K562 (cell line): ENCODE data around the gene ADGRG4. TPM values are rescaled to one million over a fixed set of nuclear protein-coding genes. Genes with fewer than 3 reads are reported as not detected.

Experiments used
- EGR1 ChIP-seq: fragments of 450-650 bp; conservative IDR thresholded peaks from 2 replicates; pipeline ENCODE4 v1.6.1; 2017; ENCODE audit warnings: mild to moderate bottlenecking
- FOXJ2 ChIP-seq: fragments of 200-800 bp; sonication (Bioruptor generic); IDR thresholded peaks from 2 replicates; pipeline ENCODE4 v1.6.1; 2016; ENCODE audit warnings: missing genetic modification characterization, missing compliant biosample characterization
- MEIS2 ChIP-seq: fragments of 450-650 bp; IDR thresholded peaks from 2 replicates; pipeline ENCODE4 v1.6.1; 2014; ENCODE audit warnings: mild to moderate bottlenecking; ENCODE audit not compliant: partially characterized antibody
- MGA ChIP-seq: fragments of 450-650 bp; IDR thresholded peaks from 2 replicates; pipeline ENCODE4 v1.6.1; 2016; ENCODE audit warnings: mild to moderate bottlenecking, moderate library complexity
- PYGO2 ChIP-seq: fragments of 450-650 bp; IDR thresholded peaks from 2 replicates; pipeline ENCODE4 v1.6.1; 2016; ENCODE audit warnings: mild to moderate bottlenecking, missing genetic modification characterization, moderate library complexity, missing compliant biosample characterization
- SUPT5H ChIP-seq: fragments of 450-650 bp; IDR thresholded peaks from 2 replicates; pipeline ENCODE4 v1.6.1; 2016
- ZFP91 ChIP-seq: sonication (generic); formaldehyde crosslinking; IDR thresholded peaks from 2 replicates; pipeline ENCODE4 v1.8.0; 2022; ENCODE audit warnings: mild to moderate bottlenecking, missing genetic modification reagents
- polyA plus RNA-seq, 8 experiments: library from polyadenylated mRNA; depleted of rRNA in 4 of 8; stranded (reverse) in 5 of 8; unstranded in 3 of 8; fragments of >200 nt; fragmentation: Nextera tagmentation in 2 of 8; fragmentation: Illumina TruSeq in 1 of 8; extraction: Ambion mirVana in 2 of 8; extraction: Trizol in 1 of 8; gene quantifications; 2 replicates each; pipeline versions ENCODE4 v1.2.1 to v1.2.3, GENCODE V29; 2011 to 2014; ENCODE audit warnings: inconsistent platforms in 1 of 8, missing spikeins in 1 of 8
- total RNA-seq, 7 experiments: library from RNA; depleted of rRNA in 6 of 7; stranded (reverse); fragments of >200 nt in 6 of 7; fragmentation: Illumina TruSeq in 2 of 7; extraction: Trizol in 2 of 7; gene quantifications; 2 replicates each; pipeline versions ENCODE4 v1.2.1 to v1.2.3, GENCODE V29; 2011 to 2021; ENCODE audit warnings: low replicate concordance in 1 of 7

Gene ADGRG4
- total and polyA plus RNA-seq, 9 of the 15 experiments (the other 6 are each of a cell fraction or from before 2014, with no cell fraction given) = not detected

DNA sequence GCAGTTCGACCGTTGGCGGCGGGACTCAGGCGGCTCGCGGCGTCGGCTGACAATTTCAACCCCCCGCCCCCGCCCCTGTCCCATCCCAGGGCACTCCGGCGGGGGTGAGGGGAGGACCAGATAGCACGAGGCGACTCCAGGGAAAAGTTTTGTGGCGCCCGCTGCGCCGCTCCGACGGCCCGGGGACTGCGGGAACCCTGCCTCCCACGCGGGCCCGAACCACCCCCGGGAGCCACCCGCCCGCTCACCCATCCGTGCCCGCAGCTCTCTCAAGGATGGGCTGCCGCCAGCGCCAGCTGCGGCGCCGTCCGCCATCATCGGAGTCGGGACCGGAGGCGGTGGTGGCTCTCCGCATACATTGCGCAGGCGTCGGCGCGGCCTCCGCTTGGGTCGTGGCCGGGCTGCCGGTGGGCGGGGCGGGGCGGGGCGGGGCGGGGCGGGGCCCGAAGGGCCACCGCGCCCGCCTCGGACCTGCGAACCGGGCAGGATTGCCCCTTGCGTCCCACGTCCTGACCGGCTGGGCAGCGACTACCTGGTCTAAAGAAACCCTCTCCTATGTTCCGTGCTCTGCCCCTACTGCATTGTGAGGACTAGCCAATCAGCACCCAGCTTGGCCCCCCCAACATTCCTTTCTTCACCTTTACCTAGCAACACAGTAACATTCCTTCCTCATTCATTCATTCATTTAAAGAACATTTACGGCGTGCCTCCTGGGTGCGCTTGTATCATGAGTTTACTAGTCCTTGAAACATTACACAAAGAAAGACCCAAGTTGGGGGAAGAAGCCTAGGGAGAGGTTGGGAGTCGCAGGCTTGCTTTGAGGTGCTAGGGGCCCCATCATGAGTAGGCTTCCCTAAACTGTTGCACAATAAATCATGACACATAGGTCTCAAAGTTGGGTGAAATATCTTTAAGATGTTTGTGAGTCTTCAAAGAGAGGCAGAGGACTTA, 49.4 kb upstream of the ADGRG4 start, which contains the start of gene MAP7D3 (continued):
- peak; percentile 58 for TF ChIP-seq MGA
- TF ChIP-seq ZFP91 (CRISPR knock-in tag) = no peak
- peak; percentile 54; the same call in 1 of the 2 replicates for TF ChIP-seq SUPT5H
- no peak for TF ChIP-seq FOXJ2
- TF ChIP-seq PYGO2 (tag) = no peak
- peak; percentile 26 for TF ChIP-seq MEIS2
- peak; percentile 59; the same call in 1 of the 2 replicates for TF ChIP-seq EGR1
- TF ChIP-seq, all 486 proteins: peak for 36
